Occipital lobe (tissue), 2 donors: Measurements from ENCODE around the gene RGS6. TPM values are rescaled to one million over a fixed set of nuclear protein-coding genes. Genes with fewer than 3 reads are reported as not detected.

Experiments used
- DNase-seq: peaks from one replicate; lab custom pipeline; 2025; lab: John Stamatoyannopoulos, UW
- total RNA-seq: library from RNA; depleted of rRNA; stranded (reverse); fragments of >200 nt; gene quantifications from one replicate; pipeline ENCODE4 v1.2.3, GENCODE V29; 2014

Gene RGS6
- total RNA-seq, 1 donor from 2014 or later: 6.9 TPM

DNA sequence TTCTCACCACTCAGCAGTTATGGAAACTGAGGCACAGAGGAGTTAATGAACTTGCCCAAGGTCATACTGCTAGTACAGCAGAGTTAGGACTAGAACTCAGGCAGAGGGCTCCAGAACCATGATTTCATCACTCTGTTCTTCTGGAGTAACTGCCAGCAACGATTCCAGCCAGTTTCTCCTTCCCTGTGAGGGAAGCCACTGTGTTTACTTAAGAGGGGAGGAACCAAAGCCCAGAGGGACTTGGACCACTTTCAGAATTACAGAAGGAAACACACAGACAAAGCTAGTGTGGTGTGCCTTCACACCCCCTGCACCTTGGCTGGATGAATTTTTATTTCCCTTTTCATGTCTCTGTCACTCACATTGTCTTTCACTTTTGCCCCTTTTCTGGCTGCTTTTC lies 563.4 kb downstream of the RGS6 start:
- DNase-seq: no peak

- no peak for DNase-seq
Measured at GRCh38 chr14:72498646-72499045, 566.4 kb downstream of the RGS6 start.

GRCh38 chr14:72499746-72500145 lies 567.5 kb downstream of the RGS6 start:
- DNase-seq: no peak

DNA sequence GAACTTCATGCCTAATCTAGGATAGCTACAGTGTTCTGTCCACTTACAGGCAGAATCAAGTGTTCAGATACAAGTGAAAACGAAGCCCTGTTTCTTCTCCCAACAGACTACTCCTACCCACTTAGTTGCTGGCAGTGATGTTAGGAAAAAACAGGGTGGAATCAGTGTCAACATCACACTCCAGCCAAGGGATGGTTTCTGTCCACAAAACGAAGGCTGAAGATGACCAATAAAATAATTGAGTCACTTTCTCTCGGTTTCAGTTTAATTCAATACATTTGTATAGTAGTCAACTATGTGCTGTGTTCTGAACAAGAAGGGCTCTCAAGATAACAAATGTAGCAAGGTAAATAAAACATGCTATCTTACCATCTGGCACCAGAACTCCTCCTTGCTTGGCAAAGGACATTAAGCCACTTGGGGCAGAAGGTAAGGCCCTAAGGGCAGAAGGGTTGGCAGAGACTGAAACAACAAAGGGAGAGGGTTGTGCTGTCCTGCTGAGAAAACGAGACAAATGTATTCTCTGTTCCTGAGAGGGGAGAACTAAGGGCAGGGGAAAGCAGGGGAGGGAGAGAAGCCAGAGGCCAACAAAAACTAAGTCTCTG lies 568.1 kb downstream of the RGS6 start:
- DNase-seq: no peak

- no peak for DNase-seq
Measured at GRCh38 chr14:72501439-72501838, 569.2 kb downstream of the RGS6 start.

GRCh38 chr14:72503271-72503670 lies 571.0 kb downstream of the RGS6 start:
- no peak for DNase-seq

DNA sequence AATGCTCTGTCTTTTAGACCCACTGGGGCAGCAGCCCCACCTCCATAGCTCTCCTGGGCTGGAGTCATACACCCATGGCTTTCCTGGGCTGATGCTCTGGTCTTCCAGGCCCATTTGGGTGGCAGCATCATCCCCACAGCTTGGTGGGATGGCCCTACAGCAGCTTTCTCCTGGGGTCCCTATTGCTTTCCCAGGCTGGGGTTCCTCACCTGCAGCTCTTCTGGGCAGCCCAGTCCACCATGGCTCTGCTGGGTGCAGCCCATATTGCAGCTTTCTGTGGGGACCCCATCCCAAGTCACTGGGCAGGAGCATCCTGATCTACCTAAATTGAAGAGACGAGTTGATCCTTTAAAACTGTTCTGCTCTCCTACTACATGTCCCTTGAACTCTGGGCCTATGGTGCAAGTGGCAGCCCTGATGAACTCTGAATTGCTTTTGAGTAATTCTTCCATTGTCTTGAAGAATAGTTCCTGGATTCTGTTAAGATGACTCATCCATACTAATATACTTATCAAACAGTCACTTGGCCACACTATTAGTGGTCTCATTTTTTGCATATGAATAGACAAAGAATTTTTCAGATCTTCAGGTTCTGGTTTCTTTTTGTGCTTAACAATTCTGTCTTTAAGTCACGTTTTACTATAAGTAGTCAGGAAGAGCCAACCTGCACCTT lies 571.6 kb downstream of the RGS6 start:
- no peak for DNase-seq

GRCh38 chr14:72510566-72510965 lies 578.3 kb downstream of the RGS6 start:
- DNase-seq: no peak

DNA sequence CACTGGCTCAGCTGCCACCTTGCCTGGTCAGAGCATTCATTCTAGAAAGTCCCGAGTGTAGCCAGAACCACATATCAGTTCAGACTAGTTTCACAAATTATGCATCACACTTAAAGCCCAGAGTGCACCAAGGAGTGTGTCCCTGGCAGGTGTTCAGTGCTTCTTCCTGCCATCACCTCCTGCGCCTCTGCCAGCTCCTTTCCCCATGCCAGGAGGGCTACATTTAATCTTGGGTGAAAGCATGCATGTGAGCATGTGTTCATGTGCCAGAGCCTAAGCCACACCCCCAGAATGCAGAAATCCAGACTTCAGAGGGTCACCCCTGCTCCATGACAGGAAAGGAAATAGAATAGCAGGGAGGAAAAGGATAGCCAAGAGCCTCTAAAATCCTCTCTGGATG lies 580.1 kb downstream of the RGS6 start:
- no peak for DNase-seq

DNA sequence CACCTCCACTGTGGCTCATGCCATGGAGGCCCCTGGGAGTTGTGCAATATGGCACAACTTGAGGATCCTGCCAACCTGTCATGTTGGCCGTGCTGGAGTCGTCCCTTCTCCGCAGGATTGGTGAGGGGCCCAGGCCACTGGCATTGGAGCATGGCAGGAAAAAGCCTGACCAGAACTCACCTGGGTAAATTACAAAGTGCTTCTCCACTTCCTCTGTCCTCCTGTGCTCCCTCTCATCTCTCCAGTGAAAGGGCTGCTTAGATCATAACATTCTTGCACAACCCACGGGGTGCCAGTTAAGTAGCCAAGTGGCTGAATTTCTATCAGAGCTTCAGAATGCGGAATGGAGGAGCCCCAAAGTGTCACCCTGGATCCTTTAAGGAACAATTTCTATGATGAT lies 580.7 kb downstream of the RGS6 start:
- DNase-seq: no peak

DNA sequence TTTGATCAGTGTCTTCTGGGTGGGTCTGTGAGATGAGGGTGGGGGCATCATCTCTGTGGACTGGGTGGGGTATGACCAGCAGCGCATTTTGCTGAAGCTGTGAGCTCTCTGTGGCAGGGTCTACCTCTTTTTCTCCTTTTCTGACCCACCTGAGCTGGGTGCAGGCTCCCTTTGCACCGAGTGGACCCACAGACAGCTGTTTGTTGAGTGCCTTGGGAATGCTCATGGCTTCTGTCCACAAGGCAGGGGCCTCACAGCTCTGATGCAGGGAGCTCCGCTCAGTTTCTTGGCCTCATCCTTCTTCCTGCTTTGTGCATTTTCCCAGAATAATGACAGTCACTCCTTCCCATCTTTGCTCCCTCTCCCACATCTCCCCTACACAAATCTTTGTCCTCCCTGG lies 581.1 kb downstream of the RGS6 start:
- DNase-seq: no peak

DNA sequence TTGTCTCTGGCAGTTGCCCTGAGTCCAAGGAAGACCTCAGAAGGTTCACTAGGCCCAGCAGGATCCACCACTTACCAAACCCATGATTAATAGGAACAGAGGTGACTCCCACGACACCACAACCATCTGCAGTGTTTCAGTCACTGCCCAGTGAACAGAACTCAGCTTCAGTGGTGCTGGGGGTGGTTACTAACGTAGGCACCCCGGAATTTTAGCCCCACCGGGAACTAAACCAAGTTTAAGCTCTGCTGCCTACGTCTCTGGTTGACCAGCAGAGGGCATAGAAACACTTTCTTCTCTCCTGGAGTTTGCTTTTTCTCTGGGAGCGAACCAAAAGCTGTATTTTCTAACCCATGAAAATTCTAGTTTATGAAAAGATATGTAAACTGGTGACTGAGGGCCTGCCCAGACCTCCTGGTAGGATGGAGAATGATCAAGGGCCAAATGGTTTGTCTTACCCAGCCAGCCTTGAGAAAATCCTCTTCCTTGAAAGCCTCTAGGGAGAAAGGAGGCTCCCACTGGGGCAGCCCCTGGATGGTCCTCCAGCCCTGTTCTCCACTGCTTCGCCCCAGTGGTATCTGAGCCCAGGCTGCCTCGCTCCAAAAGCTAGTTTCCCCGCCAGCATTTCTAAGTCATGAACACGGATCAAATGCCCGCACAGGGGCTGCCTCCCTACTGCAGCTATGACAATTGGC lies 581.9 kb downstream of the RGS6 start:
- no peak for DNase-seq

DNA sequence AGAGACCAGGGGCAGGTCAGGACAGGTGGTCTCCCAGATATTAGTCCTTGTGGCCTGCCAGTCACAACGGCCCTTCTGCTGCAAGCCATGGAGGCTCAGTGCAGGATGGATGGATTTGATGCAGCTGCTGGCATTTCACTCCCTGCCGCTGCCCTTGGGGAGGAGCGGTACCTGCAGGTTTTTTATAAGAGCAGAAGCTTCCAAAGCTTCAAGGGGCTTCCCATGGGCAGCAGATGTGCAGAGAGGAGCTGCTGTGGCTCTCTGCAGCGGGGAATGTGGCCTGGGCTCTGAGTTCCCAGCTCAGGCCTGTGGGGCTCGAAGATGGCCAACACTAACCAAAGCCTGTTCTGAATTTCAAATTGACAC lies 582.4 kb downstream of the RGS6 start:
- DNase-seq: no peak

DNA sequence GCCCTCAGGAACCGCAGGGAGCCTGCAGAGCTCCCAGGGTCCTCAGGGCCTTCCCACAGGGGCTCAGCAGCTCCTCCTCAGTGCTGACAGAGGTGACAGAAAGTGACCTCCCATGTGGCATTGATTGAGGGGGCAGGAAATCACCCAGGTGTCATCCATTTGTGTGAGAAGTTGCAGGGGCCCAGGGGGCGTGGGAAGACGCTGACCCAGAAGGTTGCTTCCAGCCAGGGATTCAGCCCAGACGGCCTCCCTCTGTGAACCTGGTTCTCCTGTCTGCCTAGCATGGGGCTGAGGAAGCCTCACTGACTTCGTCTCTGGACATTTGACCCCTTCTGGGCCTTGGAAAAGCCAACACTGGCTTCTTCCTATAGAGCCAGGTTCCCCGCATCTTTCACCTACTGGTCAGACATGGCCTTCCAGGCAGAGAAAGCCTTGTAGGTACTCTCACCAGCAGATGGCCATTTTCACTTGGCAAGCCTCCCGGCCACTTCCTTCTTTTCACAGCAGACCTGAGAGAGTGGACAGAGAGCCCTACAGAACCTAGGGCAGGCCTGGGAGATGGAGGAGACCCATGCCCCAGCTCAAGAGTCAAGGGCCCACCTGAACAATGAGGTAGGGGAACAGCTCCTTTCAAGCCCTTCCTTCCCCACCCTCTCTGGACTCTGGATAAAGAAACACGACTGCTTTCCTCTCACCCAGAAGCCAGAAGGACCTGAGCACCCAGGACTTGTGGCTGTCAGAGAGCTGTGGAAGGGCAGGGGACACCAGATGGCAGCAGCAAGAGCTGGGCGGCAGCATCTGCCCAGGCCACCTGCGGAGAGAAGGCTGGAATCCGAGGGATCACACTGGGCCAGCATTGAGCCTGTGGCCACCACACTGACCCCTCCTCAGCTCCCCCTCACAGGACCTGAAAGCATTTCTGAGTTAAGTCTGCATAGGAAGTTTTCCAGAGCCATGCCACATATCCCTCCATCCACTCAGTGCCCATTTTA lies 583.8 kb downstream of the RGS6 start:
- DNase-seq: no peak

GRCh38 chr14:72516936-72517700 lies 584.9 kb downstream of the RGS6 start:
- DNase-seq: peak; percentile 28

DNA sequence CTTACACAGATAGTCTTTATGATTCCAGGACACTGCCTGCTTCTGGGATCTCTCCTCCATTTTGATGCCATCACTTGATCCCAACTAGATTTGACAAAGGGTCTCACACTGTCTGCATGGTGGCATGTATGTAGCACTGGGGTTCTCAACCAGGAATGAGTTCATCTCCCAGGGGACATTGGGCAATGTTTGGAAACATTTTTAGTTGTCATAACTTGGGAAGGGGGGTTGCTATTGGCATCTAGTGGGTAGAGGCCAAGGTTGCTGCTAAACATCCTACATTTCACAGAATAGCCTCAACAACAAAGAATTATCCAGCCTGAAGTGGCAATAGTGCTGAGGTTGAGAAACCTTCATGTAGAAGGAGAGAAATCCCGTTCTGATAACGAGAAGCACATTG lies 585.5 kb downstream of the RGS6 start:
- DNase-seq: no peak

- no peak for DNase-seq
Measured at GRCh38 chr14:72518809-72519377, 586.7 kb downstream of the RGS6 start.

DNA sequence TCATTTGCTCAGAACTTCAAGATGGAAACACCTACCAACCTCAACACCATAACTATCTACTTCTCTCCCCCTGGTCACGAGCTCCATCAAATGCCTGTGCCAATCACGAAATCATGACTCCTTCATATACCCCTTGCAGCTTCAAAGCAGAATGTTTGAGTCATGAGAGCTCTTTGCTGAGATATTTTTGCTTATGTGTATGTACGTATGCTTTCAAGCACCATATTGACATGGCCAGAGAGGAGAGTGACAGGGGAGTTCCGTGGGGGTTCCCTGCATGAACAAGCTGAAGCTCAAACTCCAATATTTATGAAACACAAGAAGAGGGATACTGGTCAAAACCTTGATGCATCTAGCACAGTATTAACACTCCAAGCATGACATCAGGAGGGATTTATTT lies 587.3 kb downstream of the RGS6 start:
- DNase-seq: no peak

DNA sequence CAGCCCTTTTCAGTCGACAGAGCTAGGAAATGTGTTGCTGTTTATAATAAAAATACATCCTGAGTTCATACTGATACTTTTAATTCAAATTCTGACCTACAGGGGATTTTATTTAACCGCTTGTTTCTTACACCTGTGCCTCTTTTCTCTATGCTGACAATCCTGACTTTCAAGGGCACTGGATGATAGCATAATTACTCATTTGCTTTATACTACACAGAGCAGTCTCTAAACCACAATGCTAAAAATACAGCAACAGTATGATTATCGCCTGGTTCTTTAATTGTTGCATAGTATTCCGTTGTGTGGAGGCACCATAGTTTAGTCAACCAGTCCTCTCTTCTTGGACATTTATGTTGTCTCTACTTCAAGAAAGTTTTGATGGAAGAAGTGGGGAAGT lies 588.8 kb downstream of the RGS6 start:
- DNase-seq: no peak

DNA sequence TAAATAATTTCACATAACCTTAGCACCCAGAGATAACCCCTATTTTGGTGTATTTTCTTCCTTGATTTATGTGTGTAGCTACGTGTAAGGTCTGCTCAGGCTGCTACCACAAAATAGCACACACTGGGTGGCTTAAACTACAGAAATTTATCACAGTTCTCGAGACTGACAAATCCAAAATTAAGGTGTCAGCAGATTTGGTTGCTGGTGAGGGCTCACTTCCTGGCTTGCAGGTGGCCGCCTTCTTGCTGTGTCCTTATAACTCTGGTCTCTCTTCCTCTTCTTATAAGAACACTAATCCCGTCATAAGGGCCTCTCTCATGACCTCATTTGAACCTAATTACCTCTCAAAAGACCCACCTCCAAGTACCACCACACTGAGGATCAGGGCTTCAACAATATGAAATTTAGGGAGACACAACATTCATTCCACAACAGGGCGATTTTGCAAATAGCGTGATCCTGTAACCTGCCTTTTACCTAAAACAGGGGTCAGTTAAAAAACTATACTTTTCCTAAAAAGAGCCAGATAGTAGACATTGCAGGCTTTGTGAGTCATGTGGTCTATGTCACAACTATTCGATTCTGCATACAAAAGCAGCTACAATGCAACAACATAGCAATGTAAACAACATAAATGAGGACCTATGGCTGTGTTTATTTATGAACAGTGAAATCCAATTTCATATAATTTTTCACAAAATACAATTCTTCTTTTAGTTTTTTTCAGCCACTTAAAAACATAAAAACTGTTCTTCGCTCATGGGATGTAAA lies 589.9 kb downstream of the RGS6 start:
- DNase-seq: no peak
